OCI-LY1 (cell line): ENCODE data around the gene PRSS23.

ENCODE experiments used
- CTCF ChIP-seq: fragments of 200-600 bp; sonication (generic), shearing (Covaris generic); IDR thresholded peaks from 2 replicates; pipeline ENCODE4 v1.5.1; 2017; ENCODE audit warnings: mild to moderate bottlenecking, antibody characterized with exemption, low read length, moderate library complexity, mixed read lengths
- EZH2 ChIP-seq: fragments of 200-600 bp; sonication (generic), shearing (Covaris generic); IDR thresholded peaks from 2 replicates; pipeline ENCODE4 v1.8.0; 2017; ENCODE audit warnings: borderline replicate concordance, mixed run types, mild to moderate bottlenecking, antibody characterized with exemption, low read length, moderate library complexity, mixed read lengths

DNA sequence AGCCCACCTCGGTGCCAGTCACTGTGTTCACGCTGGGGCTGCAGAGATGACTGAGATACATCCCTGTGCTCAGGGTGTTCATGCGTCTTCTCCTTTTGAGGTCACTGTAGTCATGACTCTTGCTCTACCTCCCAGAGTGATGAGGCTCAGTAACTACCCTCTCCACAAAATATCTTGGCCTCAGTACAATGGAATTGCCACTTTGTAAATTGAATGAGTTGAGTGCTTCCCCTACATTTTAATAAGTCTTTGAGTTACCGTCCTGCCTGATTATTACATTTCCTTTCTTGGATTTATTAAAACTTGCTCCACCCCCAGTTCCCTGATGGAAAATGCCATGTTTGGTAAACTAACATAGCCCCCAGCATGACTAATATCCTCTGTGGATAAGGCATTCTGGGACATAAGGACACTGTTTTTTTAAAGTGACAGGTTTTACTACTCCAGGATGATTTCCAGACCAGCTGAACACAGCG lies 15.9 kb downstream of the PRSS23 start:
- no peak for TF ChIP-seq CTCF
- no peak for TF ChIP-seq EZH2
